Endothelial cell of umbilical vein (primary cell): ENCODE data around the gene FLT4. TPM values are rescaled to one million over a fixed set of nuclear protein-coding genes. Genes with fewer than 3 reads are reported as not detected.

Source experiments
- BruUV-seq: library from RNA; stranded (reverse); fragments of 400-500 nt; replicated peaks from 2 replicates; lab custom pipeline; 2021; lab: Mats Ljungman, UMichigan
- CTCF ChIA-PET: fragments of 300-600, 350-600 bp; sonication (Branson Sonifier 250); formaldehyde crosslinking; loops from one replicate; lab custom pipeline; 2021; ENCODE audit warnings: antibody characterized with exemption, inconsistent platforms; lab: Charles Lee
- POLR2A ChIA-PET: fragments of 300-600, 350-600 bp; sonication (Branson Sonifier 250); formaldehyde crosslinking; loops from one replicate; lab custom pipeline; 2021; ENCODE audit warnings: antibody characterized with exemption, inconsistent platforms; lab: Charles Lee
- DNase-seq: peaks from one replicate; pipeline ENCODE4 v3.0.0-alpha.2; 2011; ENCODE audit warnings: low read depth, low spot score
- FAIRE-seq: peaks from 2 replicates; lab custom pipeline; 2011; peaks lifted over from hg19 to GRCh38; lab: Jason Lieb, UNC
- H2AFZ ChIP-seq: 2 replicates; pipeline ENCODE4 v1.6.0; 2012; ENCODE audit warnings: low read depth, low read length, control low read depth, inconsistent platforms
- H3K27ac ChIP-seq: 2 replicates; pipeline ENCODE4 v1.5.1; 2011; ENCODE audit warnings: low read depth, mild to moderate bottlenecking, control low read depth, low read length, moderate library complexity; ENCODE audit not compliant: insufficient read depth
- H3K27me3 ChIP-seq, 2 experiments: 2 replicates each; pipeline versions ENCODE4 v1.6.0 to v1.6.1; 2011; ENCODE audit warnings: low read length in 2 of 2, mixed read lengths in 1 of 2; ENCODE audit not compliant: control insufficient read depth in 2 of 2, insufficient read depth in 2 of 2
- H3K36me3 ChIP-seq, 2 experiments: 2 replicates in 1 of 2; 3 replicates in 1 of 2; pipeline ENCODE4 v1.5.1; 2011; ENCODE audit warnings: low read length in 2 of 2, mild to moderate bottlenecking in 1 of 2, moderate library complexity in 1 of 2; ENCODE audit not compliant: control insufficient read depth in 2 of 2, insufficient read depth in 2 of 2; ENCODE audit errors: extremely low read depth in 1 of 2
- H3K4me1 ChIP-seq: 3 replicates; pipeline ENCODE4 v1.5.1; 2011; ENCODE audit warnings: mild to moderate bottlenecking, low read length; ENCODE audit not compliant: control insufficient read depth, insufficient read depth; ENCODE audit errors: extremely low read depth
- H3K4me2 ChIP-seq: 2 replicates; pipeline ENCODE4 v1.6.1; 2011; ENCODE audit warnings: low read length, control low read depth, mixed read lengths; ENCODE audit not compliant: insufficient read depth
- H3K4me3 ChIP-seq, 3 experiments: fragments of 200-600 bp in 1 of 3; sonication (generic), shearing (Covaris generic) in 1 of 3; replicated peaks in 1 of 3; 2 replicates each; pipeline ENCODE4 v1.5.1; 2011 to 2016; ENCODE audit warnings: control low read depth in 3 of 3, low read length in 3 of 3, mild to moderate bottlenecking in 2 of 3, inconsistent platforms in 1 of 3, low read depth in 1 of 3, moderate library complexity in 1 of 3; ENCODE audit not compliant: insufficient read depth in 1 of 3
- H3K79me2 ChIP-seq: 2 replicates; pipeline ENCODE4 v1.6.0; 2012; ENCODE audit warnings: low read length, inconsistent platforms; ENCODE audit not compliant: control insufficient read depth, insufficient read depth
- H3K9ac ChIP-seq: replicated peaks from 2 replicates; pipeline ENCODE3; 2011; ENCODE audit warnings: low read length, control low read depth; ENCODE audit not compliant: insufficient read depth; ENCODE audit errors: extremely low read depth
- H3K9me1 ChIP-seq: replicated peaks from 3 replicates; pipeline ENCODE4 v1.6.0; 2011; ENCODE audit warnings: mild to moderate bottlenecking, low read length; ENCODE audit not compliant: control insufficient read depth, insufficient read depth; ENCODE audit errors: extremely low read depth
- H3K9me3 ChIP-seq: replicated peaks from 2 replicates; pipeline ENCODE4 v1.5.1; 2012; ENCODE audit warnings: low read length, inconsistent platforms; ENCODE audit not compliant: control insufficient read depth, insufficient read depth
- H4K20me1 ChIP-seq: replicated peaks from 2 replicates; pipeline ENCODE3; 2011; ENCODE audit warnings: mild to moderate bottlenecking, low read length; ENCODE audit not compliant: control insufficient read depth, insufficient read depth; ENCODE audit errors: extremely low read depth
- EZH2 ChIP-seq: IDR thresholded peaks from 2 replicates; pipeline ENCODE4 v1.6.1; 2012; ENCODE audit warnings: borderline replicate concordance, low read depth, mild to moderate bottlenecking, moderate library complexity, low read length, inconsistent platforms; ENCODE audit not compliant: severe bottlenecking
- FOS ChIP-seq: IDR thresholded peaks from 2 replicates; pipeline ENCODE4 v1.6.1; 2011; ENCODE audit warnings: mild to moderate bottlenecking, low read length, moderate library complexity, borderline replicate concordance; ENCODE audit not compliant: insufficient read depth
- GATA2 ChIP-seq: IDR thresholded peaks from 2 replicates; pipeline ENCODE4 v1.7.0; 2011; ENCODE audit warnings: low read depth, mild to moderate bottlenecking, moderate library complexity, mixed read lengths, low read length; ENCODE audit not compliant: insufficient read length, insufficient read depth
- JUN ChIP-seq: IDR thresholded peaks from 2 replicates; pipeline ENCODE4 v1.6.1; 2011; ENCODE audit warnings: borderline replicate concordance, low read depth; ENCODE audit not compliant: insufficient read length, insufficient read depth
- MYC ChIP-seq: IDR thresholded peaks from one replicate; pipeline ENCODE4 v1.6.1; 2011; ENCODE audit warnings: mild to moderate bottlenecking, low read depth, low read length
- POLR2A ChIP-seq: IDR thresholded peaks from 2 replicates; pipeline ENCODE4 v1.6.1; 2012; ENCODE audit warnings: low read depth, mild to moderate bottlenecking, control low read depth, low read length
- POLR2AphosphoS5 ChIP-seq: IDR thresholded peaks from 2 replicates; pipeline ENCODE4 v1.6.1; 2012; ENCODE audit warnings: low read depth, mild to moderate bottlenecking, control low read depth, low read length, moderate library complexity; ENCODE audit not compliant: insufficient read depth
- dilution Hi-C: fragments of 300-500 bp; cut with MboI; formaldehyde crosslinking; loops from one replicate; pipeline ENCODE4 v1.15.0; 2019; ENCODE audit warnings: low sequenced_read_pairs; ENCODE audit not compliant: extremely low pct_ligation_motif_present
- intact Hi-C: fragments of 100-400 bp; cut with micrococcal nuclease; formaldehyde crosslinking; loops from one replicate; pipeline ENCODE4 v1.10.0; 2022
- polyA plus RNA-seq, 4 experiments: library from polyadenylated mRNA; depleted of rRNA in 3 of 4; stranded (reverse) in 3 of 4; unstranded in 1 of 4; fragments of >200 nt; gene quantifications; 2 replicates each; pipeline versions ENCODE4 v1.2.1 to v1.2.3, GENCODE V29; 2011 to 2012; ENCODE audit warnings: missing spikeins in 1 of 4
- total RNA-seq: library from RNA; stranded (reverse); gene quantifications from 2 replicates; pipeline ENCODE4 v1.2.3, GENCODE V29; 2021
- TF ChIP-seq, protein P1 (sequence below), 2 donors: IDR thresholded peaks; 1 replicate in 1 of 2; 2 replicates in 1 of 2; pipeline ENCODE4 v1.5.1; 2011; ENCODE audit warnings: low read length in 2 of 2, mild to moderate bottlenecking in 2 of 2, moderate library complexity in 2 of 2, control low read depth in 1 of 2, inconsistent platforms in 1 of 2, low read depth in 1 of 2; ENCODE audit not compliant: insufficient read depth in 1 of 2; ENCODE audit errors: extremely low read depth in 1 of 2
- TF ChIP-seq, protein P2 (sequence below): IDR thresholded peaks from 2 replicates; pipeline ENCODE4 v1.6.1; 2011; ENCODE audit not compliant: insufficient read depth, insufficient read length

The FLT4 gene
- total and polyA plus RNA-seq, 2 donors (not counting 3 experiments of a cell fraction or from before 2014, with no cell fraction given), result 44.4 to 71.5 TPM

DNA sequence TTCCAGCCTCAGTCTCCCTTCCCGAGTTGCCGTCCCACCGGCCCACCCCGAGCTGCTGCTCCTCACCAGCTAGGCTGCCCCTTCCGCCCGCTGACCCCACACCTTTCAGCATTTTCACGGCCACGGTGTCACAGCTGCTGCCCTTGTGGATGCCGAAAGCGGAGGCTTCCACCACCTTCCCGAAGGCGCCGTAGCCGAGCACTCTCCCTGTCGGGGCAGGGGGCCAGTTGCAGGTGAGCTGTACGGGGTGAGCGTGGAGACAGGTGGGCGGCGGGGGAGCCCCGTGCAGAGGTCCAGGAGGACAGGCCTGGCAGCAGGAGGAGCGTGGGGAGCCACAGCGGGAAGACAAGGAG is 29.9 kb downstream of the FLT4 start:
- ChIA-PET CTCF (interaction anchor here (0.6 to 1.6 kb wide), 8 partner anchors 8 to 51 kb away, joined by 3 to 8 read pairs (median 4); no protein-coding TSS in a partner anchor), POLR2A (no interaction called here)
- dilution Hi-C loops, result no loop called here
- Histone ChIP-seq H3K27me3 (no peaks in the 10 kb centered on the region), H3K9me3 (no peaks in the 10 kb centered on the region), H2AFZ (no peak overlapping the region), H4K20me1 (no peaks in the 10 kb centered on the region), H3K79me2 (no peaks in the 10 kb centered on the region), H3K9me1 (no peaks in the 10 kb centered on the region), H3K36me3 (peaks cover 0 to 20% of the 10 kb centered on the region in 2 experiments), H3K9ac (no peak overlapping the region), H3K4me1 (peaks cover 7% of the 10 kb centered on the region), H3K27ac (no peak overlapping the region), H3K4me2 (no peak overlapping the region), H3K4me3 (no peak overlapping the region)
- FAIRE-seq (no peak), DNase-seq (no peak)
- no TSS peak for BruUV-seq
- TF ChIP-seq, protein P1, sequence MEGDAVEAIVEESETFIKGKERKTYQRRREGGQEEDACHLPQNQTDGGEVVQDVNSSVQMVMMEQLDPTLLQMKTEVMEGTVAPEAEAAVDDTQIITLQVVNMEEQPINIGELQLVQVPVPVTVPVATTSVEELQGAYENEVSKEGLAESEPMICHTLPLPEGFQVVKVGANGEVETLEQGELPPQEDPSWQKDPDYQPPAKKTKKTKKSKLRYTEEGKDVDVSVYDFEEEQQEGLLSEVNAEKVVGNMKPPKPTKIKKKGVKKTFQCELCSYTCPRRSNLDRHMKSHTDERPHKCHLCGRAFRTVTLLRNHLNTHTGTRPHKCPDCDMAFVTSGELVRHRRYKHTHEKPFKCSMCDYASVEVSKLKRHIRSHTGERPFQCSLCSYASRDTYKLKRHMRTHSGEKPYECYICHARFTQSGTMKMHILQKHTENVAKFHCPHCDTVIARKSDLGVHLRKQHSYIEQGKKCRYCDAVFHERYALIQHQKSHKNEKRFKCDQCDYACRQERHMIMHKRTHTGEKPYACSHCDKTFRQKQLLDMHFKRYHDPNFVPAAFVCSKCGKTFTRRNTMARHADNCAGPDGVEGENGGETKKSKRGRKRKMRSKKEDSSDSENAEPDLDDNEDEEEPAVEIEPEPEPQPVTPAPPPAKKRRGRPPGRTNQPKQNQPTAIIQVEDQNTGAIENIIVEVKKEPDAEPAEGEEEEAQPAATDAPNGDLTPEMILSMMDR (IDR thresholded peaks at IDR 0.05; ENCODE audit: extremely low read depth in 1 of 2, insufficient read depth in 1 of 2, low read depth in 1 of 2, low read length in 2 of 2), result no peak
- TF ChIP-seq EZH2, result no peak
- TF ChIP-seq JUN, result no peak
- TF ChIP-seq, protein P2, sequence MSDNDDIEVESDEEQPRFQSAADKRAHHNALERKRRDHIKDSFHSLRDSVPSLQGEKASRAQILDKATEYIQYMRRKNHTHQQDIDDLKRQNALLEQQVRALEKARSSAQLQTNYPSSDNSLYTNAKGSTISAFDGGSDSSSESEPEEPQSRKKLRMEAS, result no peak
- TF ChIP-seq MYC, result no peak
- TF ChIP-seq POLR2A, result no peak
- TF ChIP-seq GATA2, result no peak
- TF ChIP-seq FOS, result no peak
- no peak for TF ChIP-seq POLR2AphosphoS5
- intact Hi-C loops, result no loop called here
